H1 (cell line): ENCODE measurements around the gene HLA-E. TPM values are rescaled to one million over a fixed set of nuclear protein-coding genes. Genes with fewer than 3 reads are reported as not detected.

Experiments used
- CTCF ChIA-PET: fragments of 300-600 bp; sonication (Branson Sonifier 250); formaldehyde crosslinking; loops from one replicate; lab custom pipeline; 2021; ENCODE audit not compliant: partially characterized antibody; lab: Charles Lee
- POLR2A ChIA-PET: fragments of 300-600 bp; sonication (Branson Sonifier 250); formaldehyde crosslinking; loops from one replicate; lab custom pipeline; 2021; ENCODE audit warnings: inconsistent platforms; ENCODE audit not compliant: partially characterized antibody; lab: Charles Lee
- DNase-seq, 2 experiments: peaks; one replicate each; pipeline versions ENCODE4 v3.0.0 to v3.0.0-alpha.2; 2010 to 2022; ENCODE audit warnings: low spot score in 2 of 2, low read depth in 1 of 2, mixed read lengths in 1 of 2
- FAIRE-seq: peaks from 2 replicates; lab custom pipeline; 2011; peaks lifted over from hg19 to GRCh38; lab: Jason Lieb, UNC
- H2AFZ ChIP-seq: 2 replicates; pipeline ENCODE4 v1.8.1; 2012; ENCODE audit warnings: low read length, inconsistent platforms
- H2AK5ac ChIP-seq: 2 replicates; pipeline ENCODE4 v1.6.1; 2013; ENCODE audit warnings: low read depth, low read length
- H2BK120ac ChIP-seq: replicated peaks from 2 replicates; pipeline ENCODE3; 2013; ENCODE audit warnings: low read depth, low read length, inconsistent platforms
- H2BK12ac ChIP-seq: 2 replicates; pipeline ENCODE4 v1.6.1; 2013; ENCODE audit warnings: low read depth, low read length
- H2BK15ac ChIP-seq: 2 replicates; pipeline ENCODE4 v1.6.1; 2013; ENCODE audit warnings: low read length
- H2BK20ac ChIP-seq: 2 replicates; pipeline ENCODE4 v1.6.1; 2013; ENCODE audit warnings: low read length
- H2BK5ac ChIP-seq: 2 replicates; pipeline ENCODE4 v1.6.1; 2013; ENCODE audit warnings: low read depth, low read length
- H3K14ac ChIP-seq: 2 replicates; pipeline ENCODE4 v1.6.1; 2013; ENCODE audit warnings: inconsistent platforms; ENCODE audit not compliant: insufficient read length
- H3K18ac ChIP-seq: 2 replicates; pipeline ENCODE4 v1.6.1; 2013; ENCODE audit warnings: low read length; ENCODE audit errors: extremely low read depth
- H3K23ac ChIP-seq: 2 replicates; pipeline ENCODE4 v1.6.1; 2013; ENCODE audit warnings: inconsistent platforms; ENCODE audit not compliant: insufficient read length
- H3K23me2 ChIP-seq: 2 replicates; pipeline ENCODE4 v1.6.1; 2013; ENCODE audit warnings: low read depth, low read length
- H3K27ac ChIP-seq: 2 replicates; pipeline ENCODE4 v1.6.1; 2011; ENCODE audit warnings: low read depth, low read length, inconsistent platforms
- H3K27me3 ChIP-seq, 4 experiments: replicated peaks in 1 of 4; 1 replicate in 1 of 4; 2 replicates in 3 of 4; pipeline versions ENCODE4 v1.6.1 to v1.8.1; 2011 to 2013; ENCODE audit warnings: low read length in 3 of 4, mild to moderate bottlenecking in 3 of 4, inconsistent platforms in 2 of 4, mixed read lengths in 2 of 4, moderate library complexity in 1 of 4; ENCODE audit not compliant: control insufficient read depth in 3 of 4, insufficient read depth in 3 of 4; ENCODE audit errors: extremely low read depth in 1 of 4
- H3K36me3 ChIP-seq, 4 experiments: 2 replicates each; pipeline versions ENCODE4 v1.6.1 to v1.8.1; 2011 to 2013; ENCODE audit warnings: mild to moderate bottlenecking in 4 of 4, low read length in 3 of 4, moderate library complexity in 2 of 4, control low read depth in 1 of 4, inconsistent platforms in 1 of 4; ENCODE audit not compliant: insufficient read depth in 4 of 4, control insufficient read depth in 2 of 4
- H3K4ac ChIP-seq: replicated peaks from 2 replicates; pipeline ENCODE3; 2013; ENCODE audit warnings: low read length, low read depth, mixed read lengths, inconsistent platforms; ENCODE audit not compliant: insufficient read length
- H3K4me1 ChIP-seq, 4 experiments: replicated peaks in 1 of 4; 1 replicate in 1 of 4; 2 replicates in 3 of 4; pipeline versions ENCODE4 v1.6.1 to v1.8.1; 2011 to 2013; ENCODE audit warnings: low read length in 3 of 4, inconsistent platforms in 2 of 4, mixed read lengths in 1 of 4; ENCODE audit not compliant: insufficient read depth in 4 of 4, control insufficient read depth in 3 of 4
- H3K4me2 ChIP-seq, 2 experiments: 2 replicates each; pipeline versions ENCODE4 v1.6.1 to v1.8.1; 2011 to 2013; ENCODE audit warnings: low read depth in 2 of 2, low read length in 2 of 2, control low read depth in 1 of 2, inconsistent platforms in 1 of 2, mild to moderate bottlenecking in 1 of 2; ENCODE audit not compliant: insufficient read depth in 1 of 2
- H3K4me3 ChIP-seq, 4 experiments: fragments of 200-600, 300-600 bp in 1 of 4; sonication (generic), shearing (Covaris generic), sonication (Bioruptor Twin) in 1 of 4; 2 replicates each; pipeline versions ENCODE4 v1.5.1 to v1.8.1; 2011 to 2016; ENCODE audit warnings: low read length in 4 of 4, low read depth in 3 of 4, control low read depth in 2 of 4, inconsistent platforms in 2 of 4, mild to moderate bottlenecking in 2 of 4, mixed read lengths in 1 of 4, moderate library complexity in 1 of 4; ENCODE audit not compliant: insufficient read depth in 2 of 4; ENCODE audit errors: extremely low read depth in 1 of 4
- H3K56ac ChIP-seq: replicated peaks from 2 replicates; pipeline ENCODE3; 2013; ENCODE audit warnings: low read depth, mild to moderate bottlenecking, mixed read lengths, low read length, inconsistent platforms; ENCODE audit not compliant: insufficient read length
- H3K79me1 ChIP-seq: 2 replicates; pipeline ENCODE4 v1.6.1; 2013; ENCODE audit warnings: low read depth, low read length, control low read depth
- H3K79me2 ChIP-seq, 2 experiments: 2 replicates each; pipeline versions ENCODE4 v1.6.1 to v1.8.1; 2012 to 2013; ENCODE audit warnings: low read length in 2 of 2, mild to moderate bottlenecking in 2 of 2, inconsistent platforms in 1 of 2; ENCODE audit not compliant: insufficient read depth in 2 of 2, control insufficient read depth in 1 of 2
- H3K9ac ChIP-seq, 4 experiments: replicated peaks in 1 of 4; 1 replicate in 1 of 4; 2 replicates in 3 of 4; pipeline versions ENCODE4 v1.6.1 to v1.8.1; 2011 to 2013; ENCODE audit warnings: low read depth in 3 of 4, low read length in 3 of 4, control low read depth in 2 of 4, mild to moderate bottlenecking in 2 of 4, moderate library complexity in 2 of 4, inconsistent platforms in 1 of 4; ENCODE audit errors: extremely low read depth in 1 of 4
- H3K9me3 ChIP-seq, 2 experiments: 2 replicates each; pipeline versions ENCODE4 v1.6.1 to v1.8.1; 2012 to 2013; ENCODE audit warnings: mild to moderate bottlenecking in 2 of 2, moderate library complexity in 2 of 2, control low read depth in 1 of 2, inconsistent platforms in 1 of 2, low read depth in 1 of 2, low read length in 1 of 2, mixed read lengths in 1 of 2; ENCODE audit not compliant: insufficient read depth in 2 of 2
- H4K20me1 ChIP-seq, 2 experiments: replicated peaks in 1 of 2; 2 replicates each; pipeline versions ENCODE3 to v1.8.1; 2011 to 2013; ENCODE audit warnings: inconsistent platforms in 2 of 2, low read length in 2 of 2, mild to moderate bottlenecking in 1 of 2; ENCODE audit not compliant: insufficient read depth in 2 of 2, control insufficient read depth in 1 of 2
- H4K5ac ChIP-seq: 2 replicates; pipeline ENCODE4 v1.6.1; 2013; ENCODE audit warnings: low read length, low read depth, mixed read lengths, inconsistent platforms; ENCODE audit not compliant: insufficient read length
- H4K8ac ChIP-seq: 2 replicates; pipeline ENCODE4 v1.8.0; 2013; ENCODE audit warnings: mild to moderate bottlenecking, moderate library complexity, low read length, inconsistent platforms; ENCODE audit not compliant: insufficient read depth; ENCODE audit errors: extremely low read depth
- H4K91ac ChIP-seq: replicated peaks from 2 replicates; pipeline ENCODE3; 2013; ENCODE audit warnings: low read length, mixed read lengths, inconsistent platforms; ENCODE audit not compliant: insufficient read length
- BACH1 ChIP-seq: IDR thresholded peaks from 2 replicates; pipeline ENCODE4 v1.6.1; 2012; ENCODE audit warnings: low read length, improper control_type of control experiment
- BCL11A ChIP-seq, 2 experiments: IDR thresholded peaks; one replicate each; pipeline ENCODE4 v1.6.1; 2011; ENCODE audit warnings: low read depth in 2 of 2, low read length in 2 of 2, mild to moderate bottlenecking in 2 of 2
- CHD2 ChIP-seq: IDR thresholded peaks from 2 replicates; pipeline ENCODE4 v1.6.1; 2012; ENCODE audit warnings: low read length, improper control_type of control experiment
- CREB1 ChIP-seq: IDR thresholded peaks from 2 replicates; pipeline ENCODE4 v1.6.1; 2012; ENCODE audit warnings: inconsistent platforms
- CTBP2 ChIP-seq: IDR thresholded peaks from 2 replicates; pipeline ENCODE4 v1.7.0; 2011; ENCODE audit warnings: borderline replicate concordance, mild to moderate bottlenecking, moderate library complexity, mixed read lengths, low read length; ENCODE audit not compliant: insufficient read depth, insufficient read length
- KDM5A ChIP-seq: fragments of 200-600 bp; IDR thresholded peaks from 2 replicates; pipeline ENCODE4 v1.7.1; 2012; ENCODE audit warnings: mild to moderate bottlenecking, low read length, inconsistent platforms, mixed read lengths
- POLR2A ChIP-seq, 2 experiments: IDR thresholded peaks; 1 replicate in 1 of 2; 2 replicates in 1 of 2; pipeline ENCODE4 v1.6.1; 2011; ENCODE audit warnings: low read depth in 2 of 2, low read length in 2 of 2, mild to moderate bottlenecking in 2 of 2; ENCODE audit errors: control extremely low read depth in 1 of 2
- RAD21 ChIP-seq, 2 experiments: IDR thresholded peaks in 1 of 2; conservative IDR thresholded peaks in 1 of 2; 2 replicates each; pipeline ENCODE4 v1.6.1; 2011; ENCODE audit warnings: low read depth in 2 of 2, low read length in 2 of 2, improper control_type of control experiment in 1 of 2, inconsistent platforms in 1 of 2, mild to moderate bottlenecking in 1 of 2, moderate library complexity in 1 of 2
- RXRA ChIP-seq: IDR thresholded peaks from 2 replicates; pipeline ENCODE4 v1.6.1; 2011; ENCODE audit warnings: low read depth, mild to moderate bottlenecking, low read length, moderate library complexity; ENCODE audit not compliant: insufficient read depth
- SIX5 ChIP-seq: IDR thresholded peaks from 2 replicates; pipeline ENCODE4 v1.6.1; 2011; ENCODE audit warnings: mild to moderate bottlenecking, low read depth, low read length
- TBP ChIP-seq: IDR thresholded peaks from 2 replicates; pipeline ENCODE4 v1.6.1; 2011; ENCODE audit warnings: low read depth, low read length, improper control_type of control experiment
- TEAD4 ChIP-seq: IDR thresholded peaks from 2 replicates; pipeline ENCODE4 v1.6.1; 2012; ENCODE audit warnings: low read depth, low read length, inconsistent platforms, mixed read lengths
- WGBS, 2 experiments: shearing (Covaris generic) in 1 of 2; methylation state at CpG; one replicate each; pipeline versions ENCODE4 v1.1.6 to v1.1.7; 2013 to 2015; ENCODE audit warnings: low lambda C conversion rate in 2 of 2, mixed read lengths in 2 of 2, inconsistent platforms in 1 of 2, low coverage in 1 of 2, missing lambda C conversion rate in 1 of 2; ENCODE audit not compliant: insufficient replicate concordance in 2 of 2, insufficient coverage in 1 of 2, insufficient read length in 1 of 2; ENCODE audit errors: extremely low coverage in 1 of 2, missing lambda C conversion rate in 1 of 2; 5-methylcytosine and 5-hydroxymethylcytosine counted together
- polyA plus RNA-seq, 7 experiments: library from polyadenylated mRNA; depleted of rRNA in 3 of 7; stranded (reverse) in 5 of 7; unstranded in 2 of 7; fragments of >200 nt in 5 of 7; fragments of 200-250 nt in 2 of 7; gene quantifications; 1 replicate in 5 of 7; 2 replicates in 1 of 7; 4 replicates in 1 of 7; pipeline versions ENCODE4 v1.2.1 to v1.2.3, GENCODE V29; 2011 to 2013; ENCODE audit warnings: missing spikeins in 2 of 7, mixed read lengths in 2 of 7
- total RNA-seq: library from RNA; stranded (reverse); fragmentation: NEBNext Ultra II Directional; extraction: Animal tissue kit (Norgen Biotek cat#: 25700); gene quantifications from 2 replicates; pipeline ENCODE4 v1.2.1, GENCODE V29; 2021

Gene HLA-E
- total and polyA plus RNA-seq, 2 of the 8 experiments (the other 6 are each of a cell fraction or from before 2014, with no cell fraction given) = 20.2 to 28.0 TPM

- H2AFZ ChIP-seq = no peak overlapping the region
- no peak for TF ChIP-seq BCL11A (IDR thresholded peaks at IDR 0.05; ENCODE audit: low read depth in 2 of 2, low read length in 2 of 2)
- 0 out of 2 replicates have a peak, but pooled peaks have one; percentile 18 for TF ChIP-seq CHD2
- TF ChIP-seq TBP = no peak
- TF ChIP-seq RAD21 (IDR thresholded peaks at IDR 0.05 in 1 of 2, conservative IDR thresholded peaks at IDR 0.05 in 1 of 2; ENCODE audit: low read depth in 2 of 2, low read length in 2 of 2) = peak; percentile 52 to 65
- TF ChIP-seq BACH1 = no peak
- no peak for TF ChIP-seq TEAD4
- TF ChIP-seq CTBP2 = no peak
- TF ChIP-seq CREB1 = peak; percentile 66
- no peak for TF ChIP-seq SIX5
- TF ChIP-seq KDM5A = no peak
- no peak for TF ChIP-seq RXRA
- peak in 1 of 2 experiments; percentile 33; a peak in 1 of 3 replicates for TF ChIP-seq POLR2A (IDR thresholded peaks at IDR 0.05; ENCODE audit: control extremely low read depth in 1 of 2, low read depth in 2 of 2, low read length in 2 of 2)
These were observed 52.5 kb downstream of the HLA-E start for GRCh38 chr6:30541515-30542403.

More at GRCh38 chr6:30541515-30542403, 52.5 kb downstream of the HLA-E start:
- ChIA-PET POLR2A (interaction anchor here (0.5 to 4.5 kb wide), 18 partner anchors 10 to 76 kb away, joined by 3 to 47 read pairs (median 4); partner anchors contain the start of genes GNL1, MRPS18B and PRR3), CTCF (interaction anchor here (0.6 to 20.8 kb wide), 44 partner anchors 9 to 439 kb away, joined by 3 to 326 read pairs (median 4); partner anchors contain the start of genes ABCF1, GNL1 and PRR3)
- H3K36me3 ChIP-seq = peaks cover 3 to 8% (median 3%) of the 10 kb centered on the region in 4 experiments; a peak in 6 of 8 replicates
- no peak overlapping the region for H3K56ac ChIP-seq
- H2BK5ac ChIP-seq = no peak overlapping the region
- H3K23ac ChIP-seq = no peak overlapping the region
- H3K27me3 ChIP-seq = no peaks in the 10 kb centered on the region
- peak overlapping the region; percentile 1 to 73 for H3K4me2 ChIP-seq
- no peak overlapping the region for H3K9ac ChIP-seq
- no peak overlapping the region for H3K4ac ChIP-seq
- no peak overlapping the region for H3K27ac ChIP-seq
- peak; percentile 57 to 87 for DNase-seq
- 28% methylated on average over 23 of the region's 23 CpGs; no CpG with 5 or more reads in 1 of the 2 experiments for WGBS, 2 experiments
- no peak overlapping the region for H3K18ac ChIP-seq
- H3K14ac ChIP-seq = no peak overlapping the region
- no peak overlapping the region for H2BK20ac ChIP-seq
- H2BK120ac ChIP-seq = no peak overlapping the region
- H4K91ac ChIP-seq = no peak overlapping the region
- no peak overlapping the region for H4K8ac ChIP-seq
- no peak overlapping the region for H2AK5ac ChIP-seq
- peak; percentile 78 for FAIRE-seq
- H2BK15ac ChIP-seq = no peak overlapping the region
- H3K79me2 ChIP-seq = no peaks in the 10 kb centered on the region
- H3K79me1 ChIP-seq = no peaks in the 10 kb centered on the region
- peak overlapping the region; percentile 13 to 59 (median 45); a peak in 7 of 8 replicates for H3K4me3 ChIP-seq
- H4K5ac ChIP-seq = no peak overlapping the region
- H3K9me3 ChIP-seq = no peaks in the 10 kb centered on the region
- H3K23me2 ChIP-seq = no peaks in the 10 kb centered on the region
- H3K4me1 ChIP-seq = no peaks in the 10 kb centered on the region
- H2BK12ac ChIP-seq = peak overlapping the region; percentile 60; the same call in 1 of the 2 replicates
- H4K20me1 ChIP-seq = peaks cover 0 to 2% of the 10 kb centered on the region in 2 experiments
